Omental fat pad (tissue), 4 donors: Measurements from ENCODE around the gene SCEL. TPM values are rescaled to one million over a fixed set of nuclear protein-coding genes. Genes with fewer than 3 reads are reported as not detected.

Experiments
- ATAC-seq: fragments of 150-250 bp; one replicate; pipeline ENCODE4 v1.9.1; 2016; ENCODE audit warnings: mild to moderate bottlenecking, moderate library complexity; ENCODE audit not compliant: low FRiP score
- DNase-seq: peaks from one replicate; pipeline ENCODE4 v3.0.0-alpha.2; 2019; ENCODE audit warnings: low spot score
- CTCF ChIP-seq, 3 donors: fragments of 450-650 bp; IDR thresholded peaks; one replicate each; pipeline ENCODE4 v1.5.1; 2016 to 2017; ENCODE audit warnings: antibody characterized with exemption in 3 of 3, mild to moderate bottlenecking in 3 of 3, moderate library complexity in 2 of 3
- total RNA-seq, 4 donors: library from RNA; depleted of rRNA; stranded (reverse); fragments of >200 nt; gene quantifications; one replicate each; pipeline ENCODE4 v1.1.0, GENCODE V29; 2016

Gene SCEL
- total RNA-seq, 4 donors from 2014 or later = 0.94 to 6.9 (median 4.1) TPM

GRCh38 chr13:77503398-77503797 is 32.1 kb upstream of the SCEL start:
- no peak for TF ChIP-seq CTCF (IDR thresholded peaks at IDR 0.05)
- ATAC-seq = no peak
- DNase-seq = no peak

- ATAC-seq (no peak), DNase-seq (no peak)
- TF ChIP-seq CTCF (IDR thresholded peaks at IDR 0.05) = no peak
These were observed 28.6 kb upstream of the SCEL start for GRCh38 chr13:77506874-77507273.

- ATAC-seq = peak; percentile 50
- no peak for TF ChIP-seq CTCF (IDR thresholded peaks at IDR 0.05)
- DNase-seq = no peak
These were observed 27.4 kb upstream of the SCEL start for GRCh38 chr13:77507931-77508776.

GRCh38 chr13:77508959-77509620 is 26.4 kb upstream of the SCEL start:
- no peak for DNase-seq
- TF ChIP-seq CTCF (IDR thresholded peaks at IDR 0.05) = no peak
- peak; percentile 67 for ATAC-seq

GRCh38 chr13:77510156-77510555 is 25.4 kb upstream of the SCEL start:
- DNase-seq (no peak), ATAC-seq (no peak)
- no peak for TF ChIP-seq CTCF (IDR thresholded peaks at IDR 0.05)

GRCh38 chr13:77511552-77511951 is 24.0 kb upstream of the SCEL start:
- TF ChIP-seq CTCF (IDR thresholded peaks at IDR 0.05) = no peak
- no peak for DNase-seq
- ATAC-seq = no peak
